Gastroesophageal sphincter (tissue), 4 donors: ENCODE data around the gene SCGB2B2. TPM values are rescaled to one million over a fixed set of nuclear protein-coding genes. Genes with fewer than 3 reads are reported as not detected.
"Not testable (repeated sequence)": the region's sequence is repeated elsewhere in the genome, so short reads cannot be mapped to it uniquely, and the experiment has no call there.

Source experiments
- ATAC-seq: fragments of 150-250 bp; one replicate; pipeline ENCODE4 v1.9.1; 2016; ENCODE audit warnings: mild to moderate bottlenecking, moderate library complexity
- H3K27ac ChIP-seq, 4 donors: fragments of 200-600 bp; sonication (generic) in 3 of 4; 1 replicate in 3 of 4; 2 replicates in 1 of 4; pipeline ENCODE4 v1.5.1; 2016 to 2019
- H3K27me3 ChIP-seq: fragments of 200-600 bp; sonication (generic); one replicate; pipeline ENCODE4 v1.5.1; 2019
- H3K36me3 ChIP-seq, 2 donors: fragments of 200-600 bp; sonication (generic); one replicate each; pipeline ENCODE4 v1.5.1; 2019; ENCODE audit warnings: control low read depth in 1 of 2
- H3K4me1 ChIP-seq, 3 donors: fragments of 200-600 bp; sonication (generic); 1 replicate in 2 of 3; 2 replicates in 1 of 3; pipeline ENCODE4 v1.5.1; 2016 to 2019; ENCODE audit warnings: control low read depth in 2 of 3
- H3K4me3 ChIP-seq, 2 donors: fragments of 200-600 bp; sonication (generic); one replicate each; pipeline ENCODE4 v1.5.1; 2019; ENCODE audit warnings: mild to moderate bottlenecking in 1 of 2, moderate library complexity in 1 of 2
- H3K9me3 ChIP-seq, 3 donors: fragments of 200-600 bp; sonication (generic); one replicate each; pipeline ENCODE4 v1.5.1; 2017 to 2019; ENCODE audit warnings: control low read depth in 2 of 3
- EP300 ChIP-seq: sonication (generic); formaldehyde crosslinking; IDR thresholded peaks from one replicate; pipeline ENCODE4 v1.6.1; 2017; ENCODE audit warnings: antibody characterized with exemption, mild to moderate bottlenecking
- POLR2A ChIP-seq, 2 donors: fragments of 450-650 bp; IDR thresholded peaks; one replicate each; pipeline ENCODE4 v1.6.1; 2017; ENCODE audit warnings: antibody characterized with exemption in 2 of 2, mild to moderate bottlenecking in 2 of 2, moderate library complexity in 1 of 2
- POLR2AphosphoS5 ChIP-seq: sonication (generic); formaldehyde crosslinking; IDR thresholded peaks from one replicate; pipeline ENCODE4 v1.6.1; 2017; ENCODE audit warnings: antibody characterized with exemption
- WGBS, 2 donors: methylation state at CpG; one replicate each; pipeline ENCODE4 v1.1.5; 2018; ENCODE audit warnings: low coverage in 1 of 2; 5-methylcytosine and 5-hydroxymethylcytosine counted together
- total RNA-seq, 4 donors: library from RNA; depleted of rRNA; stranded (reverse); fragments of >200 nt; gene quantifications; one replicate each; pipeline ENCODE4 v1.1.0, GENCODE V29; 2016
- TF ChIP-seq, protein P1 (sequence below), 4 experiments: fragments of 200-600 bp in 2 of 4; fragments of 450-650 bp in 2 of 4; sonication (generic) in 1 of 4; IDR thresholded peaks; one replicate each; pipeline ENCODE4 v1.5.1; 2017 to 2019; ENCODE audit warnings: antibody characterized with exemption in 4 of 4, mild to moderate bottlenecking in 2 of 4, moderate library complexity in 2 of 4

The SCGB2B2 gene
- total RNA-seq, 4 donors from 2014 or later = 0.40 to 1.1 (median 0.81) TPM; not detected in 1

DNA sequence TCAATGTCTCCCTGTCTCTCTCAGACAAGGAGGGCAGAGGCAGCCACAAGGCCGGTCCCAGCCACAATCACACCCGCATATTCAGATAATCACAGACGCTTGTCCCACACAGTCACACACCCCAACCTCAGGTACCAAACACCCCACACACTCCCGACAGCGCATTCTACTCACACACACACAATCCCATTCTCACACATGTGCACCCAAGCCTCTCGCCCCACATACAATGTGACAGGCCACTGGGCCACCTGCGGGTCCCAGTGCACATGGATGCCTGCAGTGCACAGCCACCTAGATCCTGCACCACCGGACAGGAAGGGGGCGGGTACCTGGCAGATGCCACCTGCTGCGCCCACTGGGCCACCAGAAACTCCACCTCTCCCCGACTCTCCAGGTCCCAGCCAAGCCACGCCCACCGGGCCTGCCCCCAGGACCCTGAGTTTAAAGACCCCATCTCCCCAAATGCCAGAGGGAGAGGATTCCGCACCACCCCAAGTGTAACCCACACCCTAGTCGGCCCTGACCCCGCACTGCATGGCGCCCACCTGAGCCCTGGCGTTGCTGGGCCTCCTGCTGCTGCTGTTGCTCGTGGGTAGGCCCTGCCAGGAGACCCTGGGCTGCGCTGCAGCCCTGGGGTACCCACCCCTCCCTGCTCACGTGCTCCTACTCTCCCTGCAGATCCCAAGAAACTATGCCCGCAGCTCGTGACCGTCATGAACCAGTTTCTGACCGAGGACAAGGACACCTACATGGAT lies 10.6 kb downstream of the SCGB2B2 start:
- 100% methylated on average over 1 to 6 of the region's 25 CpGs for WGBS, 2 donors
- no peaks in the 10 kb centered on the region for H3K27me3 ChIP-seq
- peaks cover 0 to 5% (median 0%) of the 10 kb centered on the region in 3 donors for H3K4me1 ChIP-seq
- H3K36me3 ChIP-seq = no peaks in the 10 kb centered on the region
- no peaks in the 10 kb centered on the region for H3K9me3 ChIP-seq
- no peak overlapping the region for H3K27ac ChIP-seq
- ATAC-seq = no peak
- H3K4me3 ChIP-seq = no peak overlapping the region
- no peak for TF ChIP-seq EP300
- no peak for TF ChIP-seq POLR2AphosphoS5

DNA sequence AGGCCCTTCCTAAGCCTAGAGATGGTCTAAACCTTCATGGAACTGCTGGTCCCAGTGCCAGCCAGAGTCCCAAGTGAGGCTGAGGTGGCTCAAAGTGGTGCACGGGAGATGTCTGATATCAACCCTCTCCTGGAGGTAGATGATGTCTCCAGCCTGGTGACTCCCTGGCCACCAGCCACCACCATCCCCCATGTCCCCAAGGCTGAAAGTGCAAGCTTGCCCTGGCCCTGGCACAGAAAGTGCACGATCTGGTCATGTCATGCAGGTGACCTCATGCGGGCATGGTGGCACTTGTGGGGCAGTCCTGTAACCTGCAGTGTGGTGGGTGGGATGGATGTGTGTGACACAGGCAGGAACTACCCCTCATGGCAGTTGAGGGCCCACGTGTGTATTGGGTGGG lies 11.7 kb downstream of the SCGB2B2 start:
- ATAC-seq, H3K27me3 ChIP-seq, H3K36me3 ChIP-seq, H3K9me3 ChIP-seq, H3K4me3 ChIP-seq, H3K4me1 ChIP-seq, H3K27ac ChIP-seq: not testable (repeated sequence)
- WGBS, 2 donors = 57 to 83% methylated on average over 1 to 2 of the region's 4 CpGs

DNA sequence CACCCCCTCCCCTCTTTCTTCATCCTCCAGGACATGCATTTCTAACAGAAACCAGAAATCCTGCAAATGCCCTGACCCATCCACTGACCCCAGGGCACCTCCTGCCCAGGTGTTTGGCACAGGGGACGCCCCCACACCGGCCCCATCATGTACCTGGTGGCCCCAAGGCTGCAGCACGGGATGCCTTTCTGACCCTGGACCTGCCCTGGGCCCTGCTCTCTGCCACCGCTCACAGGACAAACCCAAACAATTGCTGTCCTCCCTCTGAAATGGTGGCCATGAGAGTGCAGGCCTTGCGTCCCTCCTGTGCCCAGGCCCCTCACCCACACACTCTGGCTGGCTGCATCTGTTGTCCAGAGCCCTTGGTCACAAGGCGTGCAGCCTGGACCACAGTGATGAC lies 12.1 kb downstream of the SCGB2B2 start:
- H3K27me3 ChIP-seq = no peaks in the 10 kb centered on the region
- TF ChIP-seq POLR2AphosphoS5 (no peak), EP300 (no peak), POLR2A (IDR thresholded peaks at IDR 0.05) (no peak)
- TF ChIP-seq, protein P1, sequence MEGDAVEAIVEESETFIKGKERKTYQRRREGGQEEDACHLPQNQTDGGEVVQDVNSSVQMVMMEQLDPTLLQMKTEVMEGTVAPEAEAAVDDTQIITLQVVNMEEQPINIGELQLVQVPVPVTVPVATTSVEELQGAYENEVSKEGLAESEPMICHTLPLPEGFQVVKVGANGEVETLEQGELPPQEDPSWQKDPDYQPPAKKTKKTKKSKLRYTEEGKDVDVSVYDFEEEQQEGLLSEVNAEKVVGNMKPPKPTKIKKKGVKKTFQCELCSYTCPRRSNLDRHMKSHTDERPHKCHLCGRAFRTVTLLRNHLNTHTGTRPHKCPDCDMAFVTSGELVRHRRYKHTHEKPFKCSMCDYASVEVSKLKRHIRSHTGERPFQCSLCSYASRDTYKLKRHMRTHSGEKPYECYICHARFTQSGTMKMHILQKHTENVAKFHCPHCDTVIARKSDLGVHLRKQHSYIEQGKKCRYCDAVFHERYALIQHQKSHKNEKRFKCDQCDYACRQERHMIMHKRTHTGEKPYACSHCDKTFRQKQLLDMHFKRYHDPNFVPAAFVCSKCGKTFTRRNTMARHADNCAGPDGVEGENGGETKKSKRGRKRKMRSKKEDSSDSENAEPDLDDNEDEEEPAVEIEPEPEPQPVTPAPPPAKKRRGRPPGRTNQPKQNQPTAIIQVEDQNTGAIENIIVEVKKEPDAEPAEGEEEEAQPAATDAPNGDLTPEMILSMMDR (IDR thresholded peaks at IDR 0.05) = no peak
- no peak overlapping the region for H3K4me3 ChIP-seq
- peaks cover 0 to 5% (median 0%) of the 10 kb centered on the region in 3 donors for H3K4me1 ChIP-seq
- H3K27ac ChIP-seq = no peak overlapping the region
- ATAC-seq = no peak
- WGBS, 2 donors = 80% methylated on average over 1 of the region's 6 CpGs; no CpG with 5 or more reads in 1 of the 2 donors
- H3K36me3 ChIP-seq = no peaks in the 10 kb centered on the region
- H3K9me3 ChIP-seq = no peaks in the 10 kb centered on the region

DNA sequence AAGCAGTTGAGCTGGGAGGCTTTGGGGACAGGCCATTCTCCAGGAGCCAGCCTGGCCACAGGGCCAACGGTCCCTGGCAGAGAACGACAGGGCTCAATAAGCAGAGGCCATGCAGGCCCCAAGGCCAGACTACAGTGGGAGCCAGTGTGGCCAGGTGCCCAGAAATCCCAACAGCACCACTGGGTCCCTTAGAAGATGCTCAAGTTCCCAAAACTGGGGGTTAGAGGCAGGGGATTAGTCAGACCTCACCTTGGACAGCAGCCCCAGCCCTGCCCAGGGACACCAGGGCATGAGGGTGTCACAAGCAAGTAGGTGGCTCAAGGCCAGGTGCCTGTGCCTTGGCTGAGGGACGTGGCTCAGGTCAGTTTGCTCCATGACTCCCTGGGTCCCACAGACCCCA lies 12.8 kb downstream of the SCGB2B2 start:
- no peak overlapping the region for H3K4me3 ChIP-seq
- no peak overlapping the region for H3K27ac ChIP-seq
- H3K9me3 ChIP-seq = no peaks in the 10 kb centered on the region
- H3K36me3 ChIP-seq = no peaks in the 10 kb centered on the region
- no peak for ATAC-seq
- H3K27me3 ChIP-seq = no peaks in the 10 kb centered on the region
- TF ChIP-seq, protein P1 (IDR thresholded peaks at IDR 0.05) = no peak
- TF ChIP-seq POLR2AphosphoS5 (no peak), EP300 (no peak), POLR2A (IDR thresholded peaks at IDR 0.05) (no peak)
- no CpG with 5 or more reads among the region's 3 CpGs for WGBS, 2 donors
- H3K4me1 ChIP-seq = peaks cover 0 to 5% (median 0%) of the 10 kb centered on the region in 3 donors

DNA sequence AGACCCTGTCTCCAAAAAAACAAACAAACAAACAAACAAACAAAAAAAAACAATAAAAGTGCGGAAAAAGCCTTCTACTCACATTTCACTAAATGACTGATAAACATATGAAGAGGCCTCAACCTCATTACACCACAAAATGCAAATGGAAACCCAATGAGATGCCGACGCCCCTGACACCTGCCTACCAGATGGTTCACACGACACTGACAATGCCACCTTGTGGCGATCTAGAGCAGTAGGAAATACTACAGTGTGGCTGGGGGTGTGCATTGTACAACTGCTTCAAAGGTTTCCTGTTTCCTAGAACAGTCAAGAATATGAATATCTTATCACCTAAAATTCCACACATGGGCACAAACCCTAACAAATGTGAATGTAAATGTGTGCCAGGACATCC lies 14.0 kb downstream of the SCGB2B2 start:
- Histone ChIP-seq H3K27me3 (no peaks in the 10 kb centered on the region), H3K4me3 (no peak overlapping the region), H3K9me3 (no peaks in the 10 kb centered on the region), H3K4me1 (peaks cover 0 to 5% (median 0%) of the 10 kb centered on the region in 3 donors), H3K27ac (no peak overlapping the region), H3K36me3 (no peaks in the 10 kb centered on the region)
- 20 to 37% methylated on average over 5 of the region's 5 CpGs for WGBS, 2 donors
- ATAC-seq = no peak
- TF ChIP-seq EP300 = no peak
- TF ChIP-seq, protein P1 (IDR thresholded peaks at IDR 0.05) = no peak
- no peak for TF ChIP-seq POLR2A (IDR thresholded peaks at IDR 0.05)
- no peak for TF ChIP-seq POLR2AphosphoS5

DNA sequence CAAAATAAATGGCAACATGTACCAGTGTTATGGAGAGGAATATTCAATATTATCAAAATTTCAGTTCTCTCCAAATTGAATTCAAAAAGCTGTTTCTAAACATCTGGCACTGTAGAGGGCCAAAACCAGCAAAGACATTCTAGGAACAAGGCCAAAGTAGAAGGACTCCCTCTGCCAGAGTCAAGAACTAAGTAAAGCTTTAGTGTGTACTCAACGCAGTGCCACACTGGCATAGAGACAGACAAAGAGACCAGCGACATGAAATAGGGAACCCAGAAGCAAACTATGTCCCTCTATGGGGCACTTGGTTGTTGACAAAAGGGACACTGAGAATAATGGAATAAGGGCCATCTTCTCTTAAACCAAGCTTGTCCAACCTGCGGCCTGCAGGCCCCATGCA lies 15.6 kb downstream of the SCGB2B2 start:
- TF ChIP-seq, protein P1 (IDR thresholded peaks at IDR 0.05) = no peak
- TF ChIP-seq POLR2AphosphoS5 (no peak), EP300 (no peak), POLR2A (IDR thresholded peaks at IDR 0.05) (no peak)
- no peaks in the 10 kb centered on the region for H3K4me1 ChIP-seq
- H3K4me3 ChIP-seq = no peak overlapping the region
- ATAC-seq = no peak
- 76 to 77% methylated on average over 2 to 3 of the region's 3 CpGs for WGBS, 2 donors
- H3K27ac ChIP-seq = no peak overlapping the region
- no peaks in the 10 kb centered on the region for H3K27me3 ChIP-seq
- no peaks in the 10 kb centered on the region for H3K36me3 ChIP-seq
- no peaks in the 10 kb centered on the region for H3K9me3 ChIP-seq
